H54 (cell line): ENCODE measurements around the gene KIF1B.
"Not testable (repeated sequence)": the region's sequence is repeated elsewhere in the genome, so short reads cannot be mapped to it uniquely, and the experiment has no call there.

Experiments
- DNase-seq: peaks from one replicate; pipeline ENCODE4 v3.0.0; 2011; ENCODE audit warnings: low spot score, mixed read lengths; ENCODE audit not compliant: insufficient read length
- FAIRE-seq: peaks from 3 replicates; lab custom pipeline; 2011; peaks lifted over from hg19 to GRCh38; lab: Jason Lieb, UNC
- POLR2A ChIP-seq: IDR thresholded peaks from 2 replicates; pipeline ENCODE4 v1.6.1; 2011; ENCODE audit warnings: low read depth, mild to moderate bottlenecking, low read length

The KIF1B gene

DNA sequence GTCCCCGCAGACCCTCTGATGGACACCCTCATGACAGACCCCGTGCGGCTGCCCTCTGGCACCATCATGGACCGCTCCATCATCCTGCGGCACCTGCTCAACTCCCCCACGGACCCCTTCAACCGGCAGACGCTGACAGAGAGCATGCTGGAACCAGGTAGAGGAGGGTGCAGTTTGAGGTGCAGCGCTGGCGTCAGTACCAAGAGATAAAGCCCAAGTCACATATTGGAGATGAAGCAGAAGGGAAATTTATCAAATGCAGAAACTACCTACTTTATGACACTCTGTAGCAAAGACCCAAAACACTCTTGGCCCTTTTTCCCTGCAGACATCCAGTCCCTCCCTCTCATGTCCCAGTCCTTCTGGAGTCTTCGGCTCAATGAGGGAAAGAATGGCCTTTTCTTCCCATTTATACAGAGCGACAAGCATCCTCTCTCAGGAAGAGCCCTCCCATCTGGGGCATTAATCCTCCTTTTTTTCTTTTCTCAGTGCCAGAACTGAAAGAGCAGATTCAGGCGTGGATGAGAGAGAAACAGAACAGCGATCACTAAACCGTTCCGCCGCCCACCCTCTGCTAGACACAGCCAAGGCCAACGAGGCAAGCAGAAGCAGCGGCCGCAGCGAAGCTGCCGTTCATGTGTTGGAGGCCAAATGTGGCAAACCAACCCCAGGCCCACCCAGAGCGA, 30.8 kb upstream of the KIF1B start:
- DNase-seq (no peak), FAIRE-seq (no peak)
- TF ChIP-seq POLR2A: no peak

DNA sequence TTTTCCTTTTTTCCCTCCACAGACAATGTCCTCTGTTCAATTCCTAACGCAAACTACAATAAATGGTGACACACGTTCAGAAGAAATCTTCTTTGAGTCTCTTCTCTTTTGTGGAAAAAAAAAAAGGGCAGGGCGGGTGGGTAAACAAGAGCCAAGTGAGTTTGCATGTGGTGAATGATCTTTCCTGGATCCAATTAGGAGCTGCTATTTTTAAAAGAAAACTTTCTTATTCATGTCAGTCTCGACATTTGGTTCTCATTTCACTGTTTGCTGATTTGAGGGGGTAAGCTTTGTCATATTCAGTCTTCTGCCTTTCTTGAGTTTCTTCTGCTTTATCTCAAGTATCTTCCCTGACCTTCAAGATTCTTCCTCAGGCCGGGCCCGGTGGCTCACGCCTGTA, 29.2 kb upstream of the KIF1B start:
- no peak for TF ChIP-seq POLR2A
- FAIRE-seq: no peak
- DNase-seq: no peak

DNA sequence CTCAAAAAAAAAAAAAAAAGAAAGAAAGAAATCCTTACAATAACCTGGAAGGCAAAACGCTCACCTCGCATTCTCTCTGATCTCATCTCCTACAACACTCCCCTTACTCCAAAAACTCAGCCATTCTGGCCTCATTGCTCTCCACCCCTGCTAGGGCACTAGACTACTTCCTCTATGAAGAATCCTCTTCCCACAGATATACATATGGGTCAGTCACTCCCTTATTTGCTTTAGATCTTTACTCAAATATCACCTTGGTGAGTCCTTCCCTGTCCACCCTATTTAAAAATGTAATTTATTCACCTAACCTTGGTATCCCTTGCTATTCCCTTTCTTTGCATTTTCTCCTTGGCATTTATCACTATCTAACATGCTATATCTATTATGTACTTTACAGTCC, 24.6 kb upstream of the KIF1B start:
- no peak for TF ChIP-seq POLR2A
- no peak for FAIRE-seq
- no peak for DNase-seq

DNA sequence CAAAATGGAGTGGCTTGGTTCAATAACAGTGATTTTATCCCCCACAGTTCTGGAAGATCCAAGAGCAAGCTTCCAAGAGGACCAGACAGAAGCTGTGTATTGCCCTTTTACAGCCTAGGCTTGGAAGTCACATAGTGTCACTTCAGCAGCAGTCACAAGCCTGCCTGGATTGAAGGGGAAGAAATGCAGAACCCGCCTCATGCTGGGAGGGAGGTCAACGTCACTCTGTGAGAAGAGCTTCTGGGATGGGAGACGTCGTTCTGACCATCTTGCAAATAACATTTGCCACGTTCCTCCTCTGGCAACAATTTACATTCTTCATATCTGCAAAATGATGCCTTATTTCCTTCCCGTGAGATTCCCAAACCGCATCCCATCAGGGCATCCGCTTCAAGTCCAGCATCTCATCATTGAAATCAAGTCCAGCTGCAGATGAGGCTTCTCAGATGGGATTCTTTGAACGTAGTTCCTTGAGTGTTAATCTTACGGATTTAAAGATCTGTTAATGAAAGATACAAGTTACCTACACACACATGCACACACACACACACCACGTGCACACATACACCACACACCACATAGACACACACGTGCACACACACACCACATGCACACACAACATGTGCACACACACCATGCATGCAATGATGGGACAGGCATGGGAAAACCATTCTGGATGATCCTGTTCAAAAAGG, 23.9 kb upstream of the KIF1B start:
- DNase-seq: no peak

DNA sequence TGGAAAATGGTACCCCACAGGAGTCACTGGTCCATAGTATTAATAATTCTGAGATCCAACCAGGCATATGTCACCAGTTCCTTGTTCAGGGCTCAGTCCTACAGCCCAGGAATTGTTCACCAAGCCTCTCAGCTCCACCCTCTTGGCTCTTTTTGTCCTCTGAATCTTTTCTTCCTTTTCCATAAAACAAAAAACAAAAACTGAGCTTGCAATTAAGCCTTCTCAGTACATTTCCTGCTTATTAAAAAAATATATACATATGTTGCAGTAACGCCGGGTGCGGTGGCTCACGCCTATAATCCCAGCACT, 23.4 kb upstream of the KIF1B start:
- TF ChIP-seq POLR2A: no peak
- FAIRE-seq (no peak), DNase-seq (no peak)

More for the DNA sequence above, 23.9 kb upstream of the KIF1B start:
- no peak for TF ChIP-seq POLR2A
- no peak for FAIRE-seq

DNA sequence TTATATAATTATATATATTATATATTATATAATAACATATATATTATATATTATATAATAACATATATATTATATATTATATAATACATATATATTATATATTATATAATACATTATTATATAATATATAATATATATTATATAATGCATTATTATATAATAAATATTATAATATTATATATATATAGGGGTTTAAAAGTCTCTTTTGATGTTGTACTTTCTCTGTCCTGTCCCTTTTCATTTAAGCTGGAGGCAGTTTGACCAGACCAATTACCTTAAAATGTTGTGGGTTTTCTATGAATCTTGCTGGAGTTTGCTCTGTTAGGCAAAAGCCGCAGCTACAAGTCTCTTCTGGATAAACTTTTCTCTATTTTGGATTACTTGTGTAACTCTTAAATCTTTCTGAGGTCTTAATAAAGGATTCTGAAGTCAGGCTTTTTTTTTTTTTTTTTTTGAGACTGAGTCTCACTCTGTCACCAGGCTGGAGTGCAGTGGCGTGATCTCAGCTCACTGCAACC, 22.2 kb upstream of the KIF1B start:
- FAIRE-seq (no peak), DNase-seq (no peak)
- no peak for TF ChIP-seq POLR2A

DNA sequence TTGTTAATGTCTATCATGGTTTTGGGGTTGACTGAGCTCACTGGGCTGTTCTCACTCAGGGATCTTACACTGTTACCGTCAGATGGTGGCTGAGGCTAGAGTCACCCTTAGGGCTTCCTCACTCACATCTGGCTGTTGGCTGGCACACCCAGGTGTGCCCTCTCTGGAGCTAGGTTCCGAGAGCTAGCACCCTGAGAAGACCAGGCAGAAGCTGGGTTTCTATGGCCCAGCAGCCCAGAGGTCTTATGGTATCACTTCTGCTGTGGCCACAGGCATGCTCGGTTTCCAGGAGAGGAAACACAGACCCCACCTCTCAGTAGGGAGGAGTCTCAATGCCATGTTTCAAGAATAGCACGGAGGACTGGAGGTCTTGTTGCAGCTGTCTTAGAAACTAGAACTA, 20.7 kb upstream of the KIF1B start:
- no peak for TF ChIP-seq POLR2A
- FAIRE-seq: no peak
- no peak for DNase-seq

DNA sequence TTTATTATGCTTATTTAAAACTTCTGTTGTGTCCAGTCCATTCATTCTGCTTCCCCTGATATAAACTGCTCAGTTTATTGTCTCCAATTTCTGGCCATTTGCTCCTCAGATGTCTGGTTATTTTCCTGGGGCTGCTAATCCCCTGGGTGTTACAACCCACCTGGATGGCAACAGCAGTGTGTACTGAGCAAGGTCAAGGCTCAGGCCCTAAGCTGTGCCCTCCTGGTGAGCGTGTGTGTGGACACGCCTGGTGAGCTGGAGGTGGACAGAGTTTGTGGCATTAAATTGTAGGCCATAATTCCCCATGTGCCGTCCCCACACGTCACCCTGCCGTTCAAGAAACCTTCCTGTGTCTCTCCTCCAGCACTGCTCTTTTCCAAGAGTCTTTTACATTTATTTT, 18.1 kb upstream of the KIF1B start:
- TF ChIP-seq POLR2A: no peak
- DNase-seq: no peak
- FAIRE-seq: no peak

DNA sequence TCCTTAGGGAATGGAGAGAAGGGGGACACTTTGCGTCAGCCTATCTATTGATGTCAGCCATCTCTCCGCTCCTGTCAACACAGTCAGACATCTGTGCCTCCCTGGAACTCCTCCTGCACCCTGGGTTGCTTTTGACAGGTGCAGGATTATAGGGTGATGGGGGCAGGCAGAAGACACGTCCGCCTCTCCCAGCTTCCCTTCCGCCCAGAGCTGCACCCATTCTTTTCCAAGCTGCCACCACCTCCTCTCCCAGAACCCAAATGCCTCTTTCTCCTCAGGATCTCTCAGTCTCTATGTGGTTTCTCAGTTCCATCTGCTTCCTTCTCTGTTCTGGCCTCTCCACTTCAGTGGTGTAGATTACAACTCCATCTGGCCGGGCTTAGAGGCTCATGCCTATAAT, 17.1 kb upstream of the KIF1B start:
- no peak for FAIRE-seq
- no peak for TF ChIP-seq POLR2A
- no peak for DNase-seq

DNA sequence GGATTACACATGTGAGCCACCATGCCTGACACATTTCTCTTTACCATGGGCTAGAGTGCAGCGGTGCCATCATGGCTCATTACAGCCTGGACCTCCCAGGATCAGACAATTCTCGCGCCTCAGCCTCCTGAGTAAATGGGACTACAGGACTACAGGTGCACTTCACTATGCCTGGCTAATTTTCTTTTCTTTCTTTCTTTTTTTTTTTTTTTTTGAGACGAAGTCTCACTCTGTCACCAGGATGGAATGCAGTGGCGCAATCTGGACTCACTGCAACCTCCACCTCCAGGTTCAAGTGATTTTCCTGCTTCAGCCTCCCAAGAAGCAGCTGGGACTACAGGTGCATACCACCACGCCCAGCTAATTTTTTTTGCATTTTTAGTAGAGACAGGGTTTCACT, 14.8 kb upstream of the KIF1B start:
- FAIRE-seq (no peak), DNase-seq (no peak)

DNA sequence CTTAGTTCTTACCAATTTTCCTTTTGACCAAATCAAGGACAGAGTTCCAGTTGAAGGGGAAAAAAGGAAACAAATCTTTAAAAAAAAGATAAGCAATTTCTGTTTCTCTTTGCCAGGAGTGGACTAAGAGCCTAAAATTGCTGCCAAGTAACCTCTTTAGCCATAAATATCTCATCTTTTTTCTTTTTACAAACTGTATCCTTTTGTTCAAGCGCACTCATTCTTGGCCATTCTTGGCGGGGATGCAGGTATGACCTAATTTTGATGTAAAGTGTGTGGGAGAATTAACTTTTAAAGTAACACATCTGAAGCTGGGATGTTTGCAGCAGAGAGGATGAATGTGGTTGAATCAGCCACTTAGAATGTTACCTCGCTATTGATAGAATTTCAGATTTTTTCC, 13.4 kb upstream of the KIF1B start:
- DNase-seq: no peak
- FAIRE-seq: no peak
- TF ChIP-seq POLR2A: no peak

More for the DNA sequence above, 14.8 kb upstream of the KIF1B start:
- TF ChIP-seq POLR2A: no peak

DNA sequence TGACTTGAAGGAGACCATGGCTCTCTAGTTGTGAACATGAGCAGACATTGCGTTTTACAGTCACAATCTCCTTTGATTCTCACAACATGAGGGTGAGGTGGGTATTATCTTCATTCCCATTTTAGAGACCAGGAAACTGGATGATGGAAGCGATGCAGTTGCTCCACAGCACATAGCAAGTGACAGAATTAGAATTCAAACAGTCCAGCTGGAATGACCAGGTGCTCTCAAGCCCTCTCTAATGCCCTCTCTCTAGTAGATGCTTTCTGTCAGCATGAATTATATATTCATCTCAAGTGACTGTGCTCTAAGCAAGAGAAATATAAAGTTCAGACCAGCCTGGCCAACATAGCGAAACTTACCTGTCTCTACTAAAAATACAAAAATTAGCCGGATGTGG, 9.8 kb upstream of the KIF1B start:
- no peak for DNase-seq
- FAIRE-seq: no peak
- no peak for TF ChIP-seq POLR2A

DNA sequence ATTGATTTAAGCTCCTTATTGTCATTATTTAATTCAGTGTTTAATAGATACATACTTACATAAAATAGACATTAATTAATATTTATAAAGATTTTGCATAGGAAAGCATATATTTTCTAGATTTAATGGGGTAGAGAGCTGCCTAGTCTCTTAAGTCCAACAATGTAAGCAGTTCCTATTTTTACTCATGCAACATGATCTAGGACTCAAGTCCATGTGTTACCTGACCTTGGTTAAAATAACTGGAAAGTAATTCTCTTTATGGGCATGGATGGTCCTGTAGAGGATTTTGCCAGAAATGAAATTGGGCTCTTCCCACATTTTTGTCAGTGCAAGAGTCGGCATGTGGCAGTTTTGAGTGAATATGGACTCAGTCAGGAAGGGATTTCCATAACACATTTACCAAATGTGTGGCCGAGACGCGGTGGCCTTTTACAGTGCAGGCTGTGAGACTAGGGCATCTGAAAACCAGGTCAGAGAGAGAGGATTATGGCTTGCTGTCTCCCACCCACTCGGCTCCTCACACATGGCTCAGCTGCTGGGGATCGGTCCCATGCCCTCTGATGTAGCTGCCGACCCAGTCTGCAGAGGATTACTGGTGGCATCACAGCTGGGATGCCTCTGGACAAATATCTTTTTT, 6.2 kb upstream of the KIF1B start:
- no peak for DNase-seq

DNA sequence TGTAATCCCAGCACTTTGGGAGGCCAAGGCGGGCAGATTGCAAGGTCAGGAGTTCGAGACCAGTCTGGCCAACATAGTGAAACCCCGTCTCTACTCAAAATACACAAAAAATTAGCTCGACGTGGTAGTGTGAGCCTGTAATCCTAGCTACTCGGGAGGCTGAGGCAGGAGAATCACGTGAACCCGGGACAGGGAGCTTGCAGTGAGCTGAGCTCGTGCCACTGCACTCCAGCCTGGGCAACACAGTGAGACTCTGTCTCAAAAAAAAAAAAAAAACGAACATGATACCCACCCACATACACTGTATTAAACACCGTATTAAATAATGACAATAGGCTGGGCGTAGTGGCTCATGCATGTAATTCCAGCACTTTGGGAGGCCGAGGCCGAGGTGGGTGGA, 5.2 kb upstream of the KIF1B start:
- not testable (repeated sequence) for DNase-seq, FAIRE-seq

More for the DNA sequence above, 6.2 kb upstream of the KIF1B start:
- FAIRE-seq: no peak
- TF ChIP-seq POLR2A: no peak

DNA sequence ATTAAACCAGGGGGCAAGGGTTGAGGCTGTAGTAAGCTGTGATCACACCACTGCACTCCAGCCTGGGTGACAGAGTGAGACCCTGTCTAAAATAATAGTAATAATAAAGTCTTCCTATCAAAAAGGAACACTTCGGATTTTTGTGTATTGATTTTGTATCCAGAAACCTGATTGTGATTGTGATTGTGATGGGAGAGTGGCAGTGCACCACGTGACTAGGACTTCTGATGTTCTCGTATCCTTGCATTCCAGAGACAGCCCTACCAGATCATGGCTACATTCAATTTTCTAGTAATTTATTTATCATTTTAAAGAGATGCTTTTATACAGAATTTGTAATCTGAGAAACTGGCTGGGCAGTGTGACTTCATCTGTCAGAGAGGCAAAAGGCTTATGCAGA, 2.6 kb upstream of the KIF1B start:
- FAIRE-seq (no peak), DNase-seq (no peak)
- no peak for TF ChIP-seq POLR2A

DNA sequence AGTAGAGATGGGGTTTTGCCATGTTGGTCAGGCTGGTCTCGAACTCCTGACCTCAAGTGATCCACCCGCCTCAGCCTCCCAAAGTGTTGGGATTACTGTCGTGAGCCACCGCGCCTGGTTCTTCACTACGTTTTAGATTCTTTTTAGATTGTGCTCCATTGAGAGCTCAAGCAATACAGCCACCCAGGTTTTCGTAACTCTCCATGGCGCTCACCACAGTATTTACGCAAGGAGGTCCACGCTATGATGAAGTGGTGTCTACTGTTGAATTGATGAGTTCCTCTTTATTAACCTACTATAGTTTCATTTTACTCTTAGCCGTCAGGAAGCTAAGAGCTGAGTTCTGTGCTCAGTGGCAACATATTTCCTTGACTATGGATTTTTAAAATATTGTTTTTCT, 1.8 kb upstream of the KIF1B start:
- no peak for FAIRE-seq
- DNase-seq: no peak
- TF ChIP-seq POLR2A: no peak
